ENCODE measurements around the gene PRMT1. TPM values are rescaled to one million over a fixed set of nuclear protein-coding genes. Genes with fewer than 3 reads are reported as not detected.

Gene PRMT1
- total and polyA plus RNA-seq, 2 donors (not counting 1 experiment from before 2014, with no cell fraction given) = 184 to 298 TPM

DNA sequence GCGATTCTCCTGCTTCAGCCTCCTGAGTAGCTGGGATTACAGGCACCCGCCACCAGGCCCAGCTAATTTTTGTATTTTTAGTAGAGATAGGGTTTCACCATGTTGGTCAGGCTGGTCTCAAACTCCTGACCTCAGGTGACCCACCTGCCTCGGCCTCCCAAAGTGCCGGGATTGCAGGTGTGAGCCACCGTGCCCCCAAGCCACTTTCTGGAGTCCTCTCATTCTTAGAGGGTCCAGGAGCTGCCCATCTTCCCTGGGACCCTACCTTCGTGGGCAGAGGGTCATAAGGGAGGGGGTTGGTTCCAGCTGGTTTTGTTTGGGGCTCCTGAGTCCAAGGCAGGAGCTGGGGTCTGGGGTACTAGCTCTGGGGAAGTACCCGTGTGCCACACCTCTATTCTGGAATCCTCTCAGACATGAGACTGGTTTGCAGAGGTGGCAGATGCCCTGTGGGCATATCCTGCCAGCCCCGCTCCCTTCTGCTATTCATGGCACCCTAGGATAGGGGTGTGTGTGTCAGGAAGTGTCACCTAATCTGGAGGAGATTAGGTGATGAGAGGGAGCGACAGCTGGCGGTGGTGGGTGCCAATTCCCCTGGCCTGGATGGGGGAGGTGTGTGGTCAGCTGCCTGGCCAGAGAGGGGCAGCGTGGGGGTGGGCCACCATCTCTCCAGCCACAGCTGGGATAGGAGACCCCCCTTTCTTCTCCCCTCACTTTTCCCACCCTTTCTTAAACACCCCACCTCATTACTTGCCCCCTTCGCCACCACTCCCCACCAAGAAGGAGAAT, 2.1 kb downstream of the PRMT1 start:
- no peaks in the 10 kb centered on the region for H3K27me3 ChIP-seq (ENCODE audit: control insufficient read depth, insufficient read depth, low read length)
- peaks cover 40% of the 10 kb centered on the region for H3K79me2 ChIP-seq (ENCODE audit: control insufficient read depth, insufficient read depth, low read length)
- H3K9ac ChIP-seq (ENCODE audit: insufficient read depth, low read length) = no peak overlapping the region
- H3K27ac ChIP-seq (ENCODE audit: insufficient read depth, low read length) = no peak overlapping the region
- H3K4me1 ChIP-seq (ENCODE audit: control insufficient read depth, extremely low read depth, insufficient read depth, low read length) = peaks cover 4% of the 10 kb centered on the region
- TF ChIP-seq, protein P1, sequence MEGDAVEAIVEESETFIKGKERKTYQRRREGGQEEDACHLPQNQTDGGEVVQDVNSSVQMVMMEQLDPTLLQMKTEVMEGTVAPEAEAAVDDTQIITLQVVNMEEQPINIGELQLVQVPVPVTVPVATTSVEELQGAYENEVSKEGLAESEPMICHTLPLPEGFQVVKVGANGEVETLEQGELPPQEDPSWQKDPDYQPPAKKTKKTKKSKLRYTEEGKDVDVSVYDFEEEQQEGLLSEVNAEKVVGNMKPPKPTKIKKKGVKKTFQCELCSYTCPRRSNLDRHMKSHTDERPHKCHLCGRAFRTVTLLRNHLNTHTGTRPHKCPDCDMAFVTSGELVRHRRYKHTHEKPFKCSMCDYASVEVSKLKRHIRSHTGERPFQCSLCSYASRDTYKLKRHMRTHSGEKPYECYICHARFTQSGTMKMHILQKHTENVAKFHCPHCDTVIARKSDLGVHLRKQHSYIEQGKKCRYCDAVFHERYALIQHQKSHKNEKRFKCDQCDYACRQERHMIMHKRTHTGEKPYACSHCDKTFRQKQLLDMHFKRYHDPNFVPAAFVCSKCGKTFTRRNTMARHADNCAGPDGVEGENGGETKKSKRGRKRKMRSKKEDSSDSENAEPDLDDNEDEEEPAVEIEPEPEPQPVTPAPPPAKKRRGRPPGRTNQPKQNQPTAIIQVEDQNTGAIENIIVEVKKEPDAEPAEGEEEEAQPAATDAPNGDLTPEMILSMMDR (conservative IDR thresholded peaks at IDR 0.05 in 1 of 2, IDR thresholded peaks at IDR 0.05 in 1 of 2; ENCODE audit: low read depth in 1 of 2, low read length in 2 of 2) = no peak
- no peak for TF ChIP-seq EZH2 (IDR thresholded peaks at IDR 0.05; ENCODE audit: low read length, missing control alignments)
- peaks cover 10% of the 10 kb centered on the region for H3K36me3 ChIP-seq (ENCODE audit: control insufficient read depth, insufficient read depth, low read length)
- no peaks in the 10 kb centered on the region for H4K20me1 ChIP-seq (ENCODE audit: control insufficient read depth, extremely low read depth, insufficient read depth, low read length)
- no peak for DNase-seq (ENCODE audit: low read depth in 2 of 2)
- H2AFZ ChIP-seq (ENCODE audit: low read length) = no peak overlapping the region
- no peaks in the 10 kb centered on the region for H3K9me3 ChIP-seq (ENCODE audit: control insufficient read depth, insufficient read depth, low read depth, low read length)
- peak overlapping the region; percentile 53 for H3K4me2 ChIP-seq (ENCODE audit: extremely low read depth, insufficient read depth, low read length)
- peak overlapping the region in 1 of 4 experiments; percentile 17 for H3K4me3 ChIP-seq (replicated peaks in 1 of 4; ENCODE audit: control extremely low read depth in 1 of 4, insufficient read depth in 1 of 4, low read depth in 3 of 4, low read length in 4 of 4)

DNA sequence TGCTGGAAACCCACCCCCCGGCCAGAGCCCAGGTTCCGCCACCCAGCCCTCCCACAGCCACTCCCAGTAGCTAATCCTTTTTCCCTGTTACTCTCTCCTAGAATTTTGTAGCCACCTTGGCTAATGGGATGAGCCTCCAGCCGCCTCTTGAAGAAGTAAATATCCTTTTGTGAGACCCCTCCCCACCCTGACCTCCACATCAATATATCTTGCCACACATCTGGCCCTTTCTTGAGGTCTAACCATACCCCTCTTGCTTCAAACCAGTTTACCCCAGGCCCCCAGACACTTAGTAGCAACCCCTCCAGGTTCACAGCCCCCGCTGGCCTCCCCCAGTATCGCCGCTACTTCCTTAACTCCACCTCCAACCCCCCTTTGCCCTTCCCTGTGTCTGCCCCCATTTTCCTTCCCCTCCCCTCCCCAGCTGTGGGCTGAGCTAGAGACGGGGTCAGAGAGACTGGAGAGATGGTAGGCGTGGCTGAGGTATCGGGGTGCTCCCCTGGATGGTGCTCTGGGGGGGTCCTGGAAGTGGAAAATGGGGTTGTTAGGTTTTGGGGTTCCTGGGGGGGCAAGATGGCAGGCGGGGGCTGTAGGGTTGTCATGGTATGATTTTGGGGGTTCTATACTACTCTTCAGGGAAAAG, 2.8 kb downstream of the PRMT1 start:
- Histone ChIP-seq H3K79me2 (ENCODE audit: control insufficient read depth, insufficient read depth, low read length) (peaks cover 40% of the 10 kb centered on the region), H3K9ac (ENCODE audit: insufficient read depth, low read length) (no peak overlapping the region)
- DNase-seq (ENCODE audit: low read depth in 2 of 2) = no peak

More for the DNA sequence above, 2.8 kb downstream of the PRMT1 start:
- H3K27ac ChIP-seq (ENCODE audit: insufficient read depth, low read length) = peak overlapping the region; percentile 52
- no peaks in the 10 kb centered on the region for H3K27me3 ChIP-seq (ENCODE audit: control insufficient read depth, insufficient read depth, low read length)
- H3K4me2 ChIP-seq (ENCODE audit: extremely low read depth, insufficient read depth, low read length) = no peak overlapping the region
- no peaks in the 10 kb centered on the region for H4K20me1 ChIP-seq (ENCODE audit: control insufficient read depth, extremely low read depth, insufficient read depth, low read length)
- H3K4me1 ChIP-seq (ENCODE audit: control insufficient read depth, extremely low read depth, insufficient read depth, low read length) = peaks cover 4% of the 10 kb centered on the region
- H3K36me3 ChIP-seq (ENCODE audit: control insufficient read depth, insufficient read depth, low read length) = peaks cover 15% of the 10 kb centered on the region
- no peaks in the 10 kb centered on the region for H3K9me3 ChIP-seq (ENCODE audit: control insufficient read depth, insufficient read depth, low read depth, low read length)
- TF ChIP-seq, protein P1 (conservative IDR thresholded peaks at IDR 0.05 in 1 of 2, IDR thresholded peaks at IDR 0.05 in 1 of 2; ENCODE audit: low read depth in 1 of 2, low read length in 2 of 2) = no peak
- TF ChIP-seq EZH2 (IDR thresholded peaks at IDR 0.05; ENCODE audit: low read length, missing control alignments) = no peak
- no peak overlapping the region for H2AFZ ChIP-seq (ENCODE audit: low read length)
- no peak overlapping the region for H3K4me3 ChIP-seq (replicated peaks in 1 of 4; ENCODE audit: control extremely low read depth in 1 of 4, insufficient read depth in 1 of 4, low read depth in 3 of 4, low read length in 4 of 4)

Data from fibroblast of lung (primary cell).